H9 (cell line): Measurements from ENCODE around the gene TNRC18. TPM values are rescaled to one million over a fixed set of nuclear protein-coding genes. Genes with fewer than 3 reads are reported as not detected.

Experiments
- DNase-seq: peaks from one replicate; pipeline ENCODE4 v3.0.0-alpha.2; 2017
- H2AFZ ChIP-seq: one replicate; pipeline ENCODE4 v1.6.1; 2013; ENCODE audit warnings: mild to moderate bottlenecking, low read length, control low read depth, moderate library complexity
- H2AK5ac ChIP-seq: 2 replicates; pipeline ENCODE4 v1.6.1; 2013; ENCODE audit warnings: low read length, control low read depth, mixed read lengths; ENCODE audit not compliant: insufficient read length
- H2BK120ac ChIP-seq: one replicate; pipeline ENCODE4 v1.6.1; 2013; ENCODE audit warnings: low read depth, mild to moderate bottlenecking, low read length, control low read depth, inconsistent platforms; ENCODE audit not compliant: poor library complexity, severe bottlenecking
- H2BK12ac ChIP-seq: 2 replicates; pipeline ENCODE4 v1.6.1; 2013; ENCODE audit warnings: low read length, control low read depth, mixed read lengths, low read depth; ENCODE audit not compliant: insufficient read length
- H2BK15ac ChIP-seq: 2 replicates; pipeline ENCODE4 v1.6.1; 2013; ENCODE audit warnings: low read depth, low read length, control low read depth
- H2BK20ac ChIP-seq: one replicate; pipeline ENCODE4 v1.6.1; 2013; ENCODE audit warnings: low read depth, mild to moderate bottlenecking, low read length, control low read depth, inconsistent platforms; ENCODE audit not compliant: poor library complexity, severe bottlenecking
- H2BK5ac ChIP-seq: 2 replicates; pipeline ENCODE4 v1.6.1; 2013; ENCODE audit warnings: low read length, control low read depth, mixed read lengths; ENCODE audit not compliant: insufficient read length
- H3K14ac ChIP-seq: 2 replicates; pipeline ENCODE4 v1.6.1; 2013; ENCODE audit warnings: low read length, control low read depth; ENCODE audit not compliant: insufficient read depth
- H3K18ac ChIP-seq: 2 replicates; pipeline ENCODE4 v1.6.1; 2013; ENCODE audit warnings: low read depth, mild to moderate bottlenecking, mixed read lengths, low read length, control low read depth; ENCODE audit not compliant: insufficient read length
- H3K23ac ChIP-seq: 2 replicates; pipeline ENCODE4 v1.6.1; 2013; ENCODE audit warnings: low read length, control low read depth, mixed read lengths, low read depth; ENCODE audit not compliant: insufficient read length
- H3K23me2 ChIP-seq: 2 replicates; pipeline ENCODE4 v1.6.1; 2013; ENCODE audit warnings: low read depth, mild to moderate bottlenecking, mixed read lengths, low read length, control low read depth; ENCODE audit not compliant: insufficient read length, poor library complexity, severe bottlenecking
- H3K27ac ChIP-seq: 2 replicates; pipeline ENCODE4 v1.5.1; 2013; ENCODE audit warnings: low read length, control low read depth, mixed read lengths, low read depth; ENCODE audit not compliant: insufficient read length
- H3K27me3 ChIP-seq: 2 replicates; pipeline ENCODE4 v1.6.1; 2013; ENCODE audit warnings: low read length, control low read depth, inconsistent platforms; ENCODE audit not compliant: insufficient read depth
- H3K4ac ChIP-seq: 2 replicates; pipeline ENCODE4 v1.6.1; 2013; ENCODE audit warnings: low read depth, mild to moderate bottlenecking, control low read depth, inconsistent platforms, low read length, moderate library complexity
- H3K4me1 ChIP-seq: 2 replicates; pipeline ENCODE4 v1.6.1; 2013; ENCODE audit warnings: low read length, control low read depth, inconsistent platforms; ENCODE audit not compliant: insufficient read depth
- H3K4me2 ChIP-seq: 2 replicates; pipeline ENCODE4 v1.6.1; 2013; ENCODE audit warnings: low read length, control low read depth, mixed read lengths; ENCODE audit not compliant: insufficient read length, insufficient read depth
- H3K56ac ChIP-seq: 2 replicates; pipeline ENCODE4 v1.6.1; 2013; ENCODE audit warnings: low read depth, mild to moderate bottlenecking, mixed read lengths, low read length, control low read depth; ENCODE audit not compliant: insufficient read length
- H3K79me1 ChIP-seq: 2 replicates; pipeline ENCODE4 v1.6.1; 2013; ENCODE audit warnings: low read depth, mild to moderate bottlenecking, moderate library complexity, low read length, control low read depth, inconsistent platforms; ENCODE audit not compliant: insufficient read depth, poor library complexity, severe bottlenecking
- H3K79me2 ChIP-seq: 2 replicates; pipeline ENCODE4 v1.6.1; 2013; ENCODE audit warnings: low read length, control low read depth, inconsistent platforms; ENCODE audit not compliant: insufficient read depth
- H3K9ac ChIP-seq: 2 replicates; pipeline ENCODE4 v1.6.1; 2013; ENCODE audit warnings: low read length, control low read depth, mixed read lengths; ENCODE audit not compliant: insufficient read length; ENCODE audit errors: extremely low read depth
- H3K9me3 ChIP-seq: one replicate; pipeline ENCODE4 v1.6.1; 2013; ENCODE audit warnings: low read depth, low read length, inconsistent platforms; ENCODE audit not compliant: control insufficient read depth
- H3T11ph ChIP-seq: one replicate; pipeline ENCODE4 v1.6.1; 2013; ENCODE audit warnings: mild to moderate bottlenecking, low read length, control low read depth, inconsistent platforms
- H4K20me1 ChIP-seq: one replicate; pipeline ENCODE4 v1.6.1; 2013; ENCODE audit not compliant: control insufficient read depth, insufficient read length, insufficient read depth
- H4K5ac ChIP-seq: 2 replicates; pipeline ENCODE4 v1.6.1; 2013; ENCODE audit warnings: low read depth, mild to moderate bottlenecking, mixed read lengths, low read length, control low read depth; ENCODE audit not compliant: insufficient read length
- H4K8ac ChIP-seq: replicated peaks from 2 replicates; pipeline ENCODE4 v1.6.1; 2013; ENCODE audit warnings: low read length, control low read depth, mixed read lengths, low read depth; ENCODE audit not compliant: insufficient read length
- H4K91ac ChIP-seq: 2 replicates; pipeline ENCODE4 v1.6.1; 2013; ENCODE audit warnings: low read depth, mild to moderate bottlenecking, moderate library complexity, mixed read lengths, low read length, control low read depth; ENCODE audit not compliant: insufficient read length
- H3K27ac Mint-ChIP-seq, 3 experiments: 2 replicates in 2 of 3; 3 replicates in 1 of 3; pipeline ENCODE4 v1.8.0; 2020 to 2021; ENCODE audit warnings: mixed read lengths in 3 of 3, mild to moderate bottlenecking in 1 of 3, moderate library complexity in 1 of 3
- H3K27me3 Mint-ChIP-seq: 2 replicates; pipeline ENCODE4 v1.8.0; 2021; ENCODE audit warnings: low read depth, mild to moderate bottlenecking, moderate library complexity, mixed read lengths
- H3K36me3 Mint-ChIP-seq, 3 experiments: 2 replicates in 2 of 3; 3 replicates in 1 of 3; pipeline ENCODE4 v1.8.0; 2020 to 2021; ENCODE audit warnings: low read depth in 3 of 3, mixed read lengths in 3 of 3; ENCODE audit not compliant: insufficient read depth in 1 of 3
- H3K4me1 Mint-ChIP-seq, 2 experiments: 2 replicates each; pipeline ENCODE4 v1.8.0; 2020; ENCODE audit warnings: mixed read lengths in 2 of 2
- H3K4me3 Mint-ChIP-seq, 2 experiments: 2 replicates in 1 of 2; 3 replicates in 1 of 2; pipeline ENCODE4 v1.8.0; 2020 to 2021; ENCODE audit warnings: mild to moderate bottlenecking in 2 of 2, mixed read lengths in 2 of 2, moderate library complexity in 1 of 2
- H3K9me3 Mint-ChIP-seq, 2 experiments: 2 replicates in 1 of 2; 3 replicates in 1 of 2; pipeline ENCODE4 v1.8.0; 2020; ENCODE audit warnings: mild to moderate bottlenecking in 2 of 2, mixed read lengths in 2 of 2, moderate library complexity in 1 of 2
- WGBS: extraction: QIAGEN DNeasy Blood & Tissue Kit; methylation state at CpG from one replicate; pipeline ENCODE4 v1.1.7; 2013; ENCODE audit warnings: missing lambda C conversion rate, low lambda C conversion rate, mixed read lengths; ENCODE audit not compliant: insufficient read length; ENCODE audit errors: extremely low coverage; 5-methylcytosine and 5-hydroxymethylcytosine counted together
- total RNA-seq: library from RNA; stranded (reverse); gene quantifications from 2 replicates; pipeline ENCODE4 v1.2.1, GENCODE V29; 2021
- TF ChIP-seq, protein P1 (sequence below): fragments of 200-600 bp; sonication (generic); conservative IDR thresholded peaks from 3 replicates; pipeline ENCODE4 v1.8.0; 2021; ENCODE audit warnings: antibody characterized with exemption, mild to moderate bottlenecking

TNRC18 gene
- total RNA-seq, 1 experiment from 2014 or later = 21.2 TPM

DNA sequence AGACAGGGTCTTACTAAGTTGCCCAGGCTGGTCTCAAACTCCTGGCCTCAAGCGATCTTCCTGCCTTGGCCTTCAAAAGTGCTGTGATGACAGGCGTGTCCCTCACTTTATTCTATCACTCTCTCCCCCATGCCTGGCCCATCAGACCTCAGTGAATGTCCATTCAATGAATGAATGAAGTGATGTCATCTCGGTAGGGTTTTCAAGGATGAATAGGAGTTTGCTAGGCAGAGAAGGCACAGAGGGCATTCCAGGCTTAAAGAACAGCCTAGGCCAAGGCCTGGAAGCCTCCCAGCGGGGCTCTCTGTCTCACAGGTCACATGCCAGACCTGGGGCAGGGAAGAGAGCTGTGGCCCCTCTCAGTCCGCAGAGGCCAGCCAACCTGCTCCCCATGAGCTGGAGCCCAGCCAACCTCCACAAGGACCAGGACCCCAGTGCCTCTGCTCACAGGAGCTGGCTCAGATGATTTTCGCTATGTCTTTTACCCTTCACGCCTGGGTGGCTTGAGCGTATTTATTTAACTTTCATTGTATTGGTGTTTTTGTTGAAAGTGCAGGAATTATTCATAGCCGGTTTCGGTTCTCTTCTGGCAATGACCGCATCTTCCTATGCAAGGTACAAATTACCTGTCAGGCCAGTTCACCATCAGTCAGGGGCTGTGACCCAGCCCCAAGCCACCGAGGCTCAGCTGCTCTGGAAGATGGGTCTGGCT lies 11.8 kb upstream of the TNRC18 start:
- no peak overlapping the region for H2BK120ac ChIP-seq
- no peak overlapping the region for H3K4me2 ChIP-seq
- no peak overlapping the region for H3T11ph ChIP-seq
- H3K27ac ChIP-seq = no peak overlapping the region
- no peak overlapping the region for H2BK12ac ChIP-seq
- Mint-ChIP-seq H3K27me3 (peaks cover 61% of the 10 kb centered on the region), H3K36me3 (peaks cover 5 to 17% (median 11%) of the 10 kb centered on the region in 3 experiments; a peak in 6 of 7 replicates), H3K27ac (no peak overlapping the region), H3K4me1 (peaks cover 0 to 8% of the 10 kb centered on the region in 2 experiments; a peak in 3 of 4 replicates), H3K4me3 (no peak overlapping the region), H3K9me3 (peaks cover 10 to 16% of the 10 kb centered on the region in 2 experiments)
- H2BK15ac ChIP-seq = no peak overlapping the region
- TF ChIP-seq, protein P1, sequence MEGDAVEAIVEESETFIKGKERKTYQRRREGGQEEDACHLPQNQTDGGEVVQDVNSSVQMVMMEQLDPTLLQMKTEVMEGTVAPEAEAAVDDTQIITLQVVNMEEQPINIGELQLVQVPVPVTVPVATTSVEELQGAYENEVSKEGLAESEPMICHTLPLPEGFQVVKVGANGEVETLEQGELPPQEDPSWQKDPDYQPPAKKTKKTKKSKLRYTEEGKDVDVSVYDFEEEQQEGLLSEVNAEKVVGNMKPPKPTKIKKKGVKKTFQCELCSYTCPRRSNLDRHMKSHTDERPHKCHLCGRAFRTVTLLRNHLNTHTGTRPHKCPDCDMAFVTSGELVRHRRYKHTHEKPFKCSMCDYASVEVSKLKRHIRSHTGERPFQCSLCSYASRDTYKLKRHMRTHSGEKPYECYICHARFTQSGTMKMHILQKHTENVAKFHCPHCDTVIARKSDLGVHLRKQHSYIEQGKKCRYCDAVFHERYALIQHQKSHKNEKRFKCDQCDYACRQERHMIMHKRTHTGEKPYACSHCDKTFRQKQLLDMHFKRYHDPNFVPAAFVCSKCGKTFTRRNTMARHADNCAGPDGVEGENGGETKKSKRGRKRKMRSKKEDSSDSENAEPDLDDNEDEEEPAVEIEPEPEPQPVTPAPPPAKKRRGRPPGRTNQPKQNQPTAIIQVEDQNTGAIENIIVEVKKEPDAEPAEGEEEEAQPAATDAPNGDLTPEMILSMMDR = no peak
- no peak overlapping the region for H3K23ac ChIP-seq
- H3K79me1 ChIP-seq = no peaks in the 10 kb centered on the region
- H4K5ac ChIP-seq = no peak overlapping the region
- H3K9ac ChIP-seq = no peak overlapping the region
- no peak overlapping the region for H3K4ac ChIP-seq
- H2BK20ac ChIP-seq = no peak overlapping the region
- peaks cover 3% of the 10 kb centered on the region; the same call in 1 of the 2 replicates for H3K27me3 ChIP-seq
- H3K23me2 ChIP-seq = no peaks in the 10 kb centered on the region
- no peak overlapping the region; the same call in 1 of the 2 replicates for H3K14ac ChIP-seq
- H4K91ac ChIP-seq = no peak overlapping the region
- H2AK5ac ChIP-seq = no peak overlapping the region
- H3K56ac ChIP-seq = no peak overlapping the region
- no peak overlapping the region for H3K18ac ChIP-seq
- no peaks in the 10 kb centered on the region for H3K9me3 ChIP-seq
- H3K4me1 ChIP-seq = no peaks in the 10 kb centered on the region
- no peak for DNase-seq
- no peak overlapping the region for H2AFZ ChIP-seq
- no peaks in the 10 kb centered on the region for H3K79me2 ChIP-seq
- H4K20me1 ChIP-seq = no peaks in the 10 kb centered on the region
- no CpG with 5 or more reads among the region's 12 CpGs for WGBS
- no peak overlapping the region for H2BK5ac ChIP-seq
- no peak overlapping the region for H4K8ac ChIP-seq
